ENCODE measurements around the gene ATG7. TPM values are rescaled to one million over a fixed set of nuclear protein-coding genes. Genes with fewer than 3 reads are reported as not detected.

The ATG7 gene
- polyA plus RNA-seq, 10 donors, result 10.7 to 18.7 (median 14.0) TPM

DNA sequence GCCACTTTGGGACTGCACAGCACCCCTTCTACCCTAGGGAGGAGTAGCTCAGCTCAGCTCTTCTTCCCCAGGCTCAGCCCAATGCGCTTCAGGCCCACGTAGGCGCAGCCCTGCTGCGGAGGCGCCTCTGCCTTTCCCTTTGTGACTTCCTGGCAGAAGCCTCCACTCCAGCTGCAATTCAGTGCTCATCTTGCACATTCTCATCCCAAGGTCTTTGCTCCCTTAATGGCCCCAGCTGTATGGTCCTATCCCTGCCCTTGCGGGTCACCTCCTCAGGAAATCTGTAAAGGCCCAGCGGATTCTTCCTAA is 262.6 kb downstream of the ATG7 start:
- peak in 1 of 3 donors; percentile 61 for DNase-seq

DNA sequence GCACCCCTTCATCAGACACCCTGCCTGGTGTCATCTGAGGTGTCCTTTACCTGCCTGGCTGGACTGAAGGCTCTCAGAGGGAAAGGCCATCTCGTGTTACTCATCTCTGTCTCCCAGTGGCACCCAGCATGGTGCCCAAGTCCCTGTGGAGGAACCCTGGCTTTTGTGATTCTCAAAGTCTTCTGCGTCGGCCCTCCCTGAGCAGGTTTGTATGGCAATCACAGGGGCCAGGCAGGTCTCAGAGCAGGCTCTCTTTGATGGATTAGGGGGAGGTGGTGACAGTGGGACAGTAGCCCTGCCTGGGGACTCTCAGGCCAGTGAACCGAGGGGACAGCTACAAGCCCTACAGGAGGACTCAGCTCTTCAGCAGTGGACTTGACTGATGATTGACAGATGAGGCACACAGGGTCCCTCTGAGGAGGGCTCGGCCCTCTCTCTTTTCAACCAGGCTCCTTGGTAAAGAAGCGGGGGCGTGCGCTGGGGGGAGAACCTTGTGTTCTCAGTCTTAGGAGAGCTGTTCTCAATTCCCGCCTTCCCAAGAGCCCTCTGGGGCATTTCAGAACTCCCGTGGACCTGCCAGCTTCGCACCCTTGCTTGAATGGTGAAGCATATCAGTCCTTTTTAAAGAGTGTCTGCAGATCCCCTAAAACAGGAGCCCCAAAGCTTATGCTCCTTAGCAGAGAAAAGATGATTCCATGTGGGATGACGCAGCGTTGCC is 263.2 kb downstream of the ATG7 start:
- DNase-seq, result no peak

DNA sequence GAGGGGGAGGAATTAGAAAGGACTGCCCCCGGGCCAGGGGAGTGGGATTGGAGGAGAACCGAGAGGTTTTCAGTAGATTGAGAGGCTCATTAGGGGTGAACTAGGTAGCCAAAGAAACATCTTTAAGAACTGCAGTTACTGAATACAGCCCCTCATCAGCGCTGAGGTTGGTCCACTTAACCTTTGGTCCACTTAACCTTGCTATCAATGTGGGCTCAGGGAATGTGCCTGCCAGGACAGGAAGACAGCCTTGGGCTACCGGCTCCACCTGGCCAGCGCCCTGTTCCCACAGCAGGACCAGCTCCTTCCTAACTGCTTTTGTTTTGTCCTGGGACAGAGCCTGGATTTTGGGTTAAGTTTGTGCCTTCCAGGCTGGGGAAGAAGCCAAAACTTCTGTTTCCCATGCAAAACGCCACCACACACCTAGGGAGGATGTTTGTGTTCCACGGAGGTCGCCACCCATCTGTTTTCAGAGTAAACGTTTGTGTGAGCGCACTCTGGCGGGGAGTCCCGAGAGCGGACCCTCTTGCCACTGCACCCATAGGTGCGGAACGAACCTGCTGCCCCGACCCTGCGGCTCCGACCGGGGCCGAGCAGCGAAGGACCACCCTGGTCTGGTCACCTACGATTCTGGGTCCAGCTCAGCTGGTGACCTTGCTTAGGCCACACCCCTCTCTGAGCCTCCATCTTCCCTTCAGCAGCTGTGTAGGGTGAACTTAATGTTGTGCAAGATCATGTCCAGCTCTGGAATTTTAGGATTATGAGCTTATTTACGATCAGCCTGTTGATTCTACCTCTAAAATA is 264.1 kb downstream of the ATG7 start:
- DNase-seq, result no peak

DNA sequence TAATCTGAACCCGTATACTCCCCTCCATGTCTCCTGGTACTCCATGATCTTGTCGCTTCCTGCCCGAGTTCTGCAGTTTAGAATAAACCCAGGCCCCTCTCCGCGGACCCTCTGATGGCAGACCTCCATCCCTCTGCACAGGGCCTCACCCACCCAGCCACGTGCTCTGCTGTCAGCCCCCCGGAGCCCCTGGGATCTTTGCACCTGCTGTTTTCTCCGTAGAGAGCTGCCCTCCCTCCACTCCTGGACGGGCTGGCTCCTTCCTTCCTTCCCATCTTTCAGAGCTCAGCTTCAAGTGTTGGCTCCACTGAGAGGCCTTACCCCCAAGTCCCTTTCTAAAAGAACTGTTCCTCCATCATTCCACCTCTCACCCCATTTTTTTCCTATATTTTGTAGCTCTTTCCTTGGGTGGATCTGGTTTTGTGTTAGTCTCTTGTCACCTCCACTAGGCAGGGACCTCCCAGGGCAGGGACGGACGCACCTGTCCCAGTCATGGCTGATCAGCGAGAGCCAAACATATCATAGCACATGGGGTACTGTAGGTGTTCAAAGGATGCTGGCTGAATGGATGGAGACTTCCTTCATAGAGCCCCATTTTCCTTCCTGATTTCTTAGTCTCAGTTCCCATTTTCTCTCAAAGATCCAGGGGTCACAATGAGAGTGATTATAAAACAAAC is 264.9 kb downstream of the ATG7 start:
- DNase-seq, result no peak

- no peak for DNase-seq
Observed at GRCh38 chr3:11538581-11538980, 266.4 kb downstream of the ATG7 start.

DNA sequence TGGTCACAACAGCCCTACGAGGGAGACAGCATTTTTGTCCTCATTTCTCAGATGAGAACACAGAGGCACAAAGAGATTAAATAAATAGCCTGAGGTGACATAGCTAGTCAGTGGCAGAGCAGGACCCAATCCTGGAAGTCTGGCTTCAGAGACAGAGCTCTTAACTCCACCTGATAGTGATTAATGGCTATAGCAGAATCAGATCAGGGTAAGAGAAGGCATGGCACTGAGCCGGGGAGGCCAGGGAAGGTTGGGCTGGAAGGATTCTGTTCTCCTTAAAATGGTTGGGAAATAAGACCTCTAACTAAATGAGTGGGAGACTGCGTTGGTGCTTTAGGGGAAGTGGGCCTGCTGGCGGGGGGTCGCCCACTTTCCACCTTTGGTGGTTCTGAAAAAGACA is 267.0 kb downstream of the ATG7 start:
- DNase-seq, result no peak

- no peak for DNase-seq
Observed at GRCh38 chr3:11539677-11540076, 267.5 kb downstream of the ATG7 start.

DNA sequence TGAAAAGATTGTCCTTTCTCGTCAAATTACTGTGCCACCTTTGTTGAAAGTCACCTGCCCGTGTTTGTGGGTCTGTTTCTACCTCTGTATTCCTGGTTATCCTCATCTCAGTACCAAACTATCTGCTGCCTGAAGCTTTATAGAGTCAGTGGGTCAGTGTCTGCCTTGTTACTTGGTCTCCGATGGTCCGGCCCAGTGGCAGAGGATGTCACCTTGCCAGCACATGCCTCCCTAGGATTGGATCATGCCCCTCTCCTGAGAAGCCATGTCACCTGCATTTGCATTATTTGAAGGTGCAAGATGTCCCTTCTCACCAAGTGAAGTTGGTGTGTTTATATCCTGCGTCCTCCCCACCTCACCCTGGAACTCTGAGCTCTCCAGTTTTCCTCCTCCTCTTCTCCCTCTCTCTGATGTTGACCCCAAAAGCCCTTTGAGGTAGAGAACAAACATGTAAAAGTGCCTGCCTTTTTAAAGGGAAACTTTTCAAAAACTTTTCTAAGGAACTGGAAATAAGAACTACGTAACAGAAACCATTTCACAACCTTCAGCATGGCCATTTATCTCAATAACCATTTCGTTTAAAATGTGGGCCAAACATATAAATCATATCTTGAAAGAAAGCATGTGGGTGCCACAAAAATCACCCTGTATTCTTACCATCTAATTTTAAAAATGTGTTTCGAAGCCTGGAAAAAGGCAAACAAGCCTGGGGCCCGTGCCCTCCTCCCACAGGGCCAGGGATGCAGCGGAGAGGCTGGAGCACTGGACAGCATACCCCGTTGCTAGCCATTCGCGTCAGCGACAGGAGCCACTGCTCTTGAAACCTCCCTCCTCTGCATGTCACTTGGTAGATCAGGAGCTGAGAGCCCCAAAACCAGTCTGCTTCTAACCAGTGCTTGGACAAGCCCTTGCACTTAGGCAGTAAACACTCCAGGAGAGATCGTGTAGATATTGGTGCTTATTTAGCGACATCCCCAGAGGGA is 269.4 kb downstream of the ATG7 start:
- DNase-seq, result no peak

DNA sequence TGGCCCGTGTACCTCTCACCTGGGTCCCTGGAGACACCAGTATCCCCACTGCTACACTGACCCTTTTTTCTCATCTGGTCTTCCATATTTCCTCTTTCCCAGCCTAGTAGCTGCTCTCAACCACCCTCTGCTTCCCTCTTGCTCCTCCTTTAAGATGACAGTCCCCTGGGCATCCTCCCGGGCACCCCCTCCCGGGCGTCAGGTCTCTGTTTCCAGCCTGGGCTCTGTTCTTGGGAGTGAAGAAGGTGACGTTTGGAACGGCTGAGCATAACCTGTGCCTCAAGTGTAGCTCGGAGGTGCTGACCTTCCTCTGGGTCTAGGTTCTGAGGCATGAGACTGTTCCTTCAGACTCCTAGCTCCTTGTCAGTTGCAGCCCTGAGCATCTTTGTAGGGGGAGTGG is 270.4 kb downstream of the ATG7 start:
- no peak for DNase-seq

GRCh38 chr3:11543141-11543947 is 271.1 kb downstream of the ATG7 start:
- no peak for DNase-seq

DNA sequence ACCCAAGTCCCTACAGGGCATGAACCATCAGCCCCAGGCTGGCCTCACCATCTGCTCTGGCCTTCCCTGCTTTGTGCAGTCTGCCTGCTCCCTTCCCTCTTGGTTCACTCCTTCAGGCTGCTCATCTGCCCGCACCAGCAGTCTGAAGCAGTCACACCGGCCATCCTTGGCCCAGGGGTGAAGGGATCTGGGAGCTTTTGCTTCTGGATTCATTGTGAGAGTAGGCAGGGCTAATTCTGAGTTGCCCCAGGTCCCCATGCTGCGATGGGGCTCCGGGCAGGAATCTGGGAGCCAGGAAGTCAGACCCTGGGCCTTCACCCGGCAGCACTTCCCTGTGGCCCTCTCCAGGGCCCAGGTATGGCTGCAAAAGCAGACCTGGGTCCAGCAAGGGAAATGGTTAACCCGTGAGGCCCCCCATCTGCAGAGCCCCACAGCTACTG is 271.8 kb downstream of the ATG7 start:
- no peak for DNase-seq

- DNase-seq, result peak in 1 of 3 donors; percentile 87
Observed at GRCh38 chr3:11544412-11545181, 272.4 kb downstream of the ATG7 start.

DNA sequence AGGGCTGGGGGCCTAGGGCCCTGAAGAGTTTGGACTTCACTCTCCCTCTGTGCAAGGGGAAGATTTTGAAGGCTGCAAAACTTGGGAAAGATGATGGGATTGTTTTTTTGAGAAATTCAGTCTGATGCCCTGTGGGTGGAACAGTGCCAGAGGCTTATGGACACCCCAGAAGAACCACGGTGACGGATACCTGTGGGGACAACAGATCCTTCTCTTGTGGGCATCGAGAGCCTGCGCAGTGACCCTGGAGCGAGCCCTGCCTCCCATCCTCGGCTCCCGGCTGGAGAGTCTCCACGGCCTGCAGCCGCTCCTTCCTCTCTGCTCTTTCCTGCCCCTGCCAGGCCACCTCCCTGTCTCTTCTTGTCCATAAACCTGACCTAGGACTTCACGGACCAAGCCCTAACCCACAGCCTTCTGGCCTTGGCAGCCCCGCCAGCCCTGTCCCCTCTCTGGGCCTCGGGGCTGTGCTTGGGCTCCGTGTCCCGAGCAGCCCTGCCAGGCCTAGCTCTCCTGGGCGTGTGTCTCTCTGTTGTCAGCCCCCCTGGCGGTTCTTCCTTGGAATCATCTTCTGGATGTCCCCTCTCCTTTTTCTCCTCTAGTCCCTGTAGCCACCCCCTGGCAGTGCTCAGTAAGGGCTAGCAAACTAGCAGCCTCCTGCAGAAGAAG is 273.1 kb downstream of the ATG7 start:
- DNase-seq, result peak in 1 of 3 donors; percentile 71

DNA sequence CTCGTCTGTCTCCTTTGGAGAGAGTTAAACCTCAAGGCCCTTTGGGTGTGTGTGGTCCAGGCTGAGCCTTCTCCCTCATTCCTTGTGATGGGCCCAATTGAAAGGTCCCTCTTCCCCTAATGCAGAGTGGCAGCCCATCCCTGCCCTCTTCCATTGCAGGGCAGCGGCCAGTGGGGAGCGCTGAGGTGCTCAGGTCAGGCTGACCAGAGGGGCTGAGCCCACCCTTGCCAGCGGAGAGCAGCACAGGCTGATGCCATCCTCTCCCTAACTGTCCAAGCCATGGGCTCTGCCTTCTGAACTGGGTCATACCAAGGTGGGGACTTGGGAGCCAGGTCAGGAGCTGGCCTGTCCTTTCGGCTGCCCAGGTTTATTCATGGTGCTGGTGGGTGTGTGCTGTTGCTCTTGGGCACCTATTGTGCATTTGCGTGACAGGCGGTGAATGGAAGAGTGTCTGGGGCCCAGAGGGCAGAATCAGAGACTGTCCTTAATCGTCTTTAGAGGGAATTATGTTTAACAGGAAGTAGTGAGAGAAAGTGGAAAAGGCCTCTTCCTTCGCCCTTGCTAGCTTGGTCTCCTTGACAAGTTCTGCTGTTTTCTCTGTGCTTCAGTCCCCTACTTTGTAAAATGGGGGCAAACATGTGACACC is 274.6 kb downstream of the ATG7 start:
- no peak for DNase-seq

DNA sequence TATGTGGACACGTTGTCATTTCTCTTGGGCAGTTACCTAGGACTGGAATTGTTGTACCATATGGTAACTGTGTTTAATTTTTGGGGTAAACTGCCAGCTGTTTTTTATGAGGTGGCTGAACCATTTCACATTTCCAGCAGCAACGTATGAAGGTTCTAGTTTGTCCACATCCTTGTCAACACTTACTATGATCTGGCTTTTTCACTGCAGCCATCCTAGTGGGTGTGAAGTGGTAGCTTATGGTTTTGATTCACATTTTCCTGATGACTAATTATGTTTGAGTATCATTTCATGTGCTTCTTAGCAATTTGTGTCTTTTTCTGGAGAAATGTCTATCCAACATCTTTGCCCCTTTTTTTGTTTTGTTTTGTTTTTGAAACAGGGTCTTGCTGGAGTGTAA is 275.3 kb downstream of the ATG7 start:
- DNase-seq, result no peak

GRCh38 chr3:11548721-11549131 is 276.5 kb downstream of the ATG7 start:
- DNase-seq, result peak in 2 of 3 donors; percentile 54 to 79

GRCh38 chr3:11549580-11550140 is 277.5 kb downstream of the ATG7 start:
- no peak for DNase-seq

DNA sequence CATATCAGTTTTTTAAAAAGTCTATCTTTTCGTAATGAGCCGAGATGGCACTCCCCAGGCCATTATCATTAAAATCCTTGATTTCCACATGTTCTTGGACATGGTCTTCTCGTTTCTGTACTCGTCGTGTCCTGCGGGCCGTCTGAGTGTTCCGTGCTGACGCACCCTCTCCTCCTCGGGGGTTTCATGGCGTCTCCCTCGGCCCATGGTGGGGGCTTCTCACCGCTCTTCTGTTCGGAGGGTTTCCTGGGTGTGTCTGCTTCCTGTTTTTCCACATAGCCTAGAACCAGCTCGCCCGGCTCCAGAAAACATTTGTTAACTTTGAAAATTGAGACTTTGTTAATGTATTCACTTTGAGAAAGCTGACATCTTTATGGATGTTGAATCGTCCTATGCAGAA is 278.8 kb downstream of the ATG7 start:
- DNase-seq, result no peak

All from muscle of back (tissue), 11 donors.